WTC11 (cell line): ENCODE results near the gene BCL2L12. TPM values are rescaled to one million over a fixed set of nuclear protein-coding genes. Genes with fewer than 3 reads are reported as not detected.

Experiments used
- ATAC-seq: fragments of 200-7000 bp; cut with Tn5 transposase; 2 replicates; pipeline ENCODE4 v1.10.0; 2021; ENCODE audit warnings: mild to moderate bottlenecking, moderate library complexity
- CTCF ChIA-PET: fragments of 300-600 bp; sonication (Branson Sonifier 250); formaldehyde crosslinking; loops from one replicate; lab custom pipeline; 2021; ENCODE audit warnings: antibody characterized with exemption; lab: Charles Lee
- POLR2A ChIA-PET: fragments of 350-600 bp; sonication (Branson Sonifier 250); formaldehyde crosslinking; loops from one replicate; lab custom pipeline; 2021; ENCODE audit warnings: antibody characterized with exemption; lab: Charles Lee
- DNase-seq: peaks from one replicate; pipeline ENCODE4 v3.0.0; 2021; ENCODE audit warnings: low spot score
- H3K27ac Mint-ChIP-seq: 2 replicates; pipeline ENCODE4 v1.8.0; 2021; ENCODE audit warnings: mixed read lengths
- H3K27me3 Mint-ChIP-seq: 2 replicates; pipeline ENCODE4 v1.8.0; 2021; ENCODE audit warnings: low read depth, mild to moderate bottlenecking, moderate library complexity, mixed read lengths
- H3K36me3 Mint-ChIP-seq: 2 replicates; pipeline ENCODE4 v1.8.0; 2021; ENCODE audit warnings: mixed read lengths
- H3K4me1 Mint-ChIP-seq: 2 replicates; pipeline ENCODE4 v1.8.0; 2022; ENCODE audit warnings: mixed read lengths
- H3K4me3 Mint-ChIP-seq: 2 replicates; pipeline ENCODE4 v1.8.0; 2021; ENCODE audit warnings: mild to moderate bottlenecking, moderate library complexity, mixed read lengths
- H3K9me3 Mint-ChIP-seq: 2 replicates; pipeline ENCODE4 v1.8.0; 2021; ENCODE audit warnings: mixed read lengths
- CREM ChIP-seq: sonication (generic); formaldehyde crosslinking; IDR thresholded peaks from 2 replicates; pipeline ENCODE4 v1.8.1; 2022; ENCODE audit warnings: mild to moderate bottlenecking, missing genetic modification reagents, moderate library complexity
- E2F1 ChIP-seq: sonication (generic); formaldehyde crosslinking; IDR thresholded peaks from 2 replicates; pipeline ENCODE4 v1.8.0; 2022; ENCODE audit warnings: mild to moderate bottlenecking, missing genetic modification reagents
- ESRRA ChIP-seq: sonication (generic); formaldehyde crosslinking; IDR thresholded peaks from 2 replicates; pipeline ENCODE4 v1.8.1; 2022; ENCODE audit warnings: mild to moderate bottlenecking, missing genetic modification reagents, borderline replicate concordance
- FOXP1 ChIP-seq: sonication (generic); formaldehyde crosslinking; IDR thresholded peaks from 2 replicates; pipeline ENCODE4 v1.8.0; 2022; ENCODE audit warnings: missing genetic modification reagents, mild to moderate bottlenecking, moderate library complexity, borderline replicate concordance
- FOXP4 ChIP-seq: sonication (generic); formaldehyde crosslinking; IDR thresholded peaks from 2 replicates; pipeline ENCODE4 v1.8.0; 2022; ENCODE audit warnings: mild to moderate bottlenecking, missing genetic modification reagents
- GRHL2 ChIP-seq: fragments of 250-450 bp; sonication (Bioruptor Pico); IDR thresholded peaks from 2 replicates; pipeline ENCODE4 v1.8.0; 2022; ENCODE audit warnings: mild to moderate bottlenecking, moderate library complexity; ENCODE audit not compliant: insufficient replicate concordance, severe bottlenecking
- IRF1 ChIP-seq: sonication (generic); formaldehyde crosslinking; IDR thresholded peaks from 2 replicates; pipeline ENCODE4 v1.8.0; 2023; ENCODE audit warnings: missing genetic modification reagents
- NFATC4 ChIP-seq: fragments of 250-450 bp; sonication (Bioruptor Pico); IDR thresholded peaks from 2 replicates; pipeline ENCODE4 v1.9.0; 2021; ENCODE audit warnings: mild to moderate bottlenecking
- PRRX2 ChIP-seq: fragments of 250-450 bp; sonication (Bioruptor Pico); IDR thresholded peaks from 2 replicates; pipeline ENCODE4 v1.8.0; 2021; ENCODE audit warnings: mild to moderate bottlenecking
- ZBTB43 ChIP-seq: sonication (generic); formaldehyde crosslinking; IDR thresholded peaks from 2 replicates; pipeline ENCODE4 v1.8.1; 2023; ENCODE audit warnings: mild to moderate bottlenecking, missing genetic modification reagents
- ZMAT4 ChIP-seq: fragments of 250-450 bp; sonication (Bioruptor Pico); IDR thresholded peaks from 2 replicates; pipeline ENCODE4 v1.9.0; 2021; ENCODE audit warnings: mild to moderate bottlenecking
- ZNF317 ChIP-seq: sonication (generic); formaldehyde crosslinking; IDR thresholded peaks from 2 replicates; pipeline ENCODE4 v1.8.1; 2023; ENCODE audit warnings: low read depth, mild to moderate bottlenecking, moderate library complexity, missing genetic modification reagents, borderline replicate concordance
- ZNF416 ChIP-seq: fragments of 250-450 bp; sonication (Bioruptor Pico); IDR thresholded peaks from 2 replicates; pipeline ENCODE4 v1.9.0; 2021; ENCODE audit warnings: mild to moderate bottlenecking, inconsistent platforms
- ZNF425 ChIP-seq: fragments of 250-450 bp; sonication (Bioruptor Pico); conservative IDR thresholded peaks from 2 replicates; pipeline ENCODE4 v1.9.0; 2021; ENCODE audit warnings: mild to moderate bottlenecking
- total RNA-seq: library from RNA; stranded (reverse); gene quantifications from 3 replicates; pipeline ENCODE4 v1.2.3, GENCODE V29; 2021

BCL2L12 gene
- total RNA-seq, 1 experiment from 2014 or later, result 146 TPM

- TF ChIP-seq IRF1 (CRISPR knock-in tag) (0 out of 2 replicates have a peak, but pooled peaks have one; percentile 13), FOXP4 (no peak), CREM (CRISPR knock-in tag) (peak; percentile 25), ZBTB43 (CRISPR knock-in tag) (no peak), FOXP1 (0 out of 2 replicates have a peak, but pooled peaks have one; percentile 34), PRRX2 (CRISPR knock-in tag) (0 out of 2 replicates have a peak, but pooled peaks have one; percentile 23), ZNF425 (CRISPR knock-in tag) (no peak), E2F1 (CRISPR knock-in tag) (peak; percentile 53; the same call in 1 of the 2 replicates)
Observed at GRCh38 chr19:49691243-49692146, 25.8 kb downstream of the BCL2L12 start (continued).

- ChIA-PET POLR2A (interaction anchor here (1.6 to 5.9 kb wide), 2 partner anchors 16 to 99 kb away, joined by 6 to 38 read pairs; partner anchors contain the start of gene PRMT1), CTCF (interaction anchor here (1.3 to 2.0 kb wide), 4 partner anchors 8 to 99 kb away, joined by 3 to 12 read pairs (median 6); partner anchors contain the start of gene RRAS)
- peaks cover 27% of the 10 kb centered on the region for H3K36me3 Mint-ChIP-seq
- no peak for DNase-seq
- H3K9me3 Mint-ChIP-seq, result peaks cover 3% of the 10 kb centered on the region
- no peak for ATAC-seq
- TF ChIP-seq ZMAT4, result no peak
- no peaks in the 10 kb centered on the region for H3K27me3 Mint-ChIP-seq
- H3K27ac Mint-ChIP-seq, result no peak overlapping the region
- H3K4me1 Mint-ChIP-seq, result peaks cover 32% of the 10 kb centered on the region
- H3K4me3 Mint-ChIP-seq, result peak overlapping the region; percentile 93
Observed at GRCh38 chr19:49692147-49692506, 26.4 kb downstream of the BCL2L12 start.

- ATAC-seq, result no peak
- H3K4me1 Mint-ChIP-seq, result peaks cover 11% of the 10 kb centered on the region; the same call in 1 of the 2 replicates
- no peak for DNase-seq
- CTCF ChIA-PET, result interaction anchor here (0.6 to 1.4 kb wide), 4 partner anchors 12 to 134 kb away, joined by 3 to 4 read pairs (median 4); no protein-coding TSS in a partner anchor
- no peak overlapping the region for H3K27ac Mint-ChIP-seq
- POLR2A ChIA-PET, result no interaction called here
- peaks cover 3% of the 10 kb centered on the region for H3K9me3 Mint-ChIP-seq
- H3K36me3 Mint-ChIP-seq, result peaks cover 28% of the 10 kb centered on the region
- no peak for TF ChIP-seq ZNF416 (CRISPR knock-in tag)
- no peak for TF ChIP-seq ESRRA (CRISPR knock-in tag)
- TF ChIP-seq NFATC4 (CRISPR knock-in tag), result no peak
- no peak for TF ChIP-seq GRHL2 (CRISPR knock-in tag)
- no peak for TF ChIP-seq ZNF317 (CRISPR knock-in tag)
- no peak for TF ChIP-seq ZMAT4
- H3K4me3 Mint-ChIP-seq, result no peak overlapping the region
- no peaks in the 10 kb centered on the region for H3K27me3 Mint-ChIP-seq
Observed at GRCh38 chr19:49696115-49696514, 30.4 kb downstream of the BCL2L12 start.
